GM21529 (cell line): ENCODE measurements around the gene CDH22.

Experiments used
- ATAC-seq: cut with Tn5 transposase; IDR thresholded peaks from one replicate; pipeline ENCODE4 v1.9.1; 2021; ENCODE audit not compliant: unreplicated experiment

The CDH22 gene

GRCh38 chr20:46303176-46303956 lies 4.9 kb downstream of the CDH22 start:
- no peak for ATAC-seq

GRCh38 chr20:46302106-46302505 lies 6.2 kb downstream of the CDH22 start:
- ATAC-seq, result no peak

- no peak for ATAC-seq
These were observed 8.0 kb downstream of the CDH22 start for GRCh38 chr20:46300281-46300680.

GRCh38 chr20:46299078-46299477 lies 9.2 kb downstream of the CDH22 start:
- ATAC-seq, result no peak

GRCh38 chr20:46298374-46298773 lies 9.9 kb downstream of the CDH22 start:
- no peak for ATAC-seq

- no peak for ATAC-seq
These were observed 11.6 kb downstream of the CDH22 start for GRCh38 chr20:46296526-46297250.

GRCh38 chr20:46293084-46293483 lies 15.2 kb downstream of the CDH22 start:
- no peak for ATAC-seq

- ATAC-seq, result no peak
These were observed 16.9 kb downstream of the CDH22 start for GRCh38 chr20:46291401-46291800.

- no peak for ATAC-seq
These were observed 18.9 kb downstream of the CDH22 start for GRCh38 chr20:46289432-46289831.

GRCh38 chr20:46286977-46287376 lies 21.3 kb downstream of the CDH22 start:
- ATAC-seq, result no peak

GRCh38 chr20:46286382-46286781 lies 21.9 kb downstream of the CDH22 start:
- ATAC-seq, result no peak

- ATAC-seq, result no peak
These were observed 22.6 kb downstream of the CDH22 start for GRCh38 chr20:46285740-46286139.

- no peak for ATAC-seq
These were observed 23.2 kb downstream of the CDH22 start for GRCh38 chr20:46285072-46285471.

- ATAC-seq, result no peak
These were observed 24.3 kb downstream of the CDH22 start for GRCh38 chr20:46284040-46284427.

- ATAC-seq, result no peak
These were observed 24.8 kb downstream of the CDH22 start for GRCh38 chr20:46283426-46284039.

GRCh38 chr20:46282669-46283068 lies 25.6 kb downstream of the CDH22 start:
- no peak for ATAC-seq

GRCh38 chr20:46279103-46279502 lies 29.2 kb downstream of the CDH22 start:
- no peak for ATAC-seq

GRCh38 chr20:46277602-46278001 lies 30.7 kb downstream of the CDH22 start:
- ATAC-seq, result no peak

- ATAC-seq, result no peak
These were observed 31.8 kb downstream of the CDH22 start for GRCh38 chr20:46276531-46276930.

GRCh38 chr20:46275091-46275490 lies 33.2 kb downstream of the CDH22 start:
- no peak for ATAC-seq

- ATAC-seq, result no peak
These were observed 34.6 kb downstream of the CDH22 start for GRCh38 chr20:46273717-46274116.
